Cardiac atrium fibroblast (primary cell): ENCODE data around the gene MT1G. TPM values are rescaled to one million over a fixed set of nuclear protein-coding genes. Genes with fewer than 3 reads are reported as not detected.

Source experiments
- total RNA-seq: library from RNA; depleted of rRNA; stranded (reverse); fragments of >200 nt; gene quantifications from 2 replicates; pipeline ENCODE4 v1.2.3, GENCODE V29; 2015

MT1G gene
- total RNA-seq = not detected in 2 replicates

DNA sequence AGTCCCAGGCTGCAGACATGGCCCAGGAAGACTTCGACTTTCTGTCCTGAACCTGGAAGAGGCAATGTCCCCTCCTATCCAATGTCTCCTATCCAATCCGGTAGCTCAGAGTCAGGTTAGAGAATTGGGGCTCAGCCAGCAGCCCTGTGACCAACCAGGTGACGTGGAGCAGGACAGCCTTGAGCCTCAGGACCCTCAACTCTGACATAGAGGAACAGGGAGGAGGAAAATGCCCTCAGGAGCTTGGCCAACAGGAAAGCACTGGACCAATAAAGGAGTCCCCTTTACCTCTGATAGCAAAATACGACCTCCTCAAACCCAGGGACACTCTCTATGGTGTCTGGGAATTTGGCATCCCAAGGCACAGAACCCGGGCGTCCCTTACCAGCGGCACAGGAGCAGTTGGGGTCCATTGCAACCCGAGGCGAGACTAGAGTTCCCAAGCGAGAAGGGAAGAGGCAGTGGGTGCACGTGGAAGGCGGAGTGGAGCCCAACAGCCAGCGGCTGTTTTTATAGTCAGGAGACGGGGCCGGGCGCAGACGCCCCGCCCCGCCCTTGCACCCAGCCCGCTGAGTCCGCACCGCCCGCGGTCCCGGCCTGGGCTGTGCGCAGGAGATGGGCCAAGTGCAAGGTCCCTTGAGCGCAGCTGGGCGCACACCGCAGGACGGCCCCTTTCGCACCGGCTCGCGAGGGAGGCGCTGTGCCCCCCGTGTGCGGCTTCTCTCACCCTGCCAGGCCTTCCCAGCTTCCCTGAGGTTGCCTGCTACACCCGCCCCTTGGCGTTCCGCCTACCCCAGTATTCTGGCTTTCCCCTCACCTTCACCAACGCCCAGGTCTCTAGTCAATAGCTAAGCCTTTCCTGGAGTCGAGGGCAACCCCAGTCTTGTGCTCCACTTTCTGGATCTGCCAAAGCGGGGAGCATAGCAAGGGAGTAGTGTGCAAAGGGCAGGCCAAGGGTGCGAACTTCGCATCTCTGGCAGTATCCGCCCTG lies at the start of gene MT1G:
MT1G (minus strand) TSS at position 485 of the 991 bp plus-strand sequence; CDS start at position 413, 72 bp downstream.

DNA sequence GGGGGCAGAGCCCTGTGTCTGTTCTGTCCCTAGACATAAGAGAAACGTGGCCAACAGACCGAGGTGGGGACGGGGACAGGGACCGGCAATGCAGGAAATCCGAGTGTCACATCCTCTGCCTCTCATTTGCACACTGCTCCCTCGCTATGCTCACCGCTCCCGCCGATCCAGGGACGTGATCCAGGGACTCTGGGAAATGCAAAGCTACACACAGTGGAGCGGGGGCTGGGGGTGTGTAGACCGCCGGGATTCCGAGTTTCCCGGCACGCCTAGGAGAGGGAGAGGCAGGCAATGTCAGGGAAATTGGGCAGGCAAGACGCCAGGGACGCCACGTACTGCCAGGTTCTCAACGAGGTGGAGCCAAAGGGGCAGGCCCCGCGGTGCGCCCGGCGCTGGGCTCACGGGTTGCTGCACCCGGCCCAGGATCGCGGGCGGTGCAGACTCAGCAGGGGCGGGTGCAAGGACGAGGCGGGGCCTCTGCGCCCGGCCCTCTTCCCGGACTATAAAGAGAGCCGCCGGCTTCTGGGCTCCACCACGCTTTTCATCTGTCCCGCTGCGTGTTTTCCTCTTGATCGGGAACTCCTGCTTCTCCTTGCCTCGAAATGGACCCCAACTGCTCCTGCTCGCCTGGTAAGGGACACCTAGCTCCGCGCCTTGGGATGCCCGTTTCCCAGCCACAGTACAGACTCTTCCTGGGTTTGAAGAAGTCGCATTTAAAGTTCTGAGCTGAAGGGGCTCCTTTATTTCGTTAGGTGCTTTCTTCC lies 14.3 kb upstream of the MT1G start, which contains the start of gene MT1X:
MT1X (plus strand) TSS at position 532 of the 764 bp plus-strand sequence; CDS start at position 603, 71 bp downstream.

DNA sequence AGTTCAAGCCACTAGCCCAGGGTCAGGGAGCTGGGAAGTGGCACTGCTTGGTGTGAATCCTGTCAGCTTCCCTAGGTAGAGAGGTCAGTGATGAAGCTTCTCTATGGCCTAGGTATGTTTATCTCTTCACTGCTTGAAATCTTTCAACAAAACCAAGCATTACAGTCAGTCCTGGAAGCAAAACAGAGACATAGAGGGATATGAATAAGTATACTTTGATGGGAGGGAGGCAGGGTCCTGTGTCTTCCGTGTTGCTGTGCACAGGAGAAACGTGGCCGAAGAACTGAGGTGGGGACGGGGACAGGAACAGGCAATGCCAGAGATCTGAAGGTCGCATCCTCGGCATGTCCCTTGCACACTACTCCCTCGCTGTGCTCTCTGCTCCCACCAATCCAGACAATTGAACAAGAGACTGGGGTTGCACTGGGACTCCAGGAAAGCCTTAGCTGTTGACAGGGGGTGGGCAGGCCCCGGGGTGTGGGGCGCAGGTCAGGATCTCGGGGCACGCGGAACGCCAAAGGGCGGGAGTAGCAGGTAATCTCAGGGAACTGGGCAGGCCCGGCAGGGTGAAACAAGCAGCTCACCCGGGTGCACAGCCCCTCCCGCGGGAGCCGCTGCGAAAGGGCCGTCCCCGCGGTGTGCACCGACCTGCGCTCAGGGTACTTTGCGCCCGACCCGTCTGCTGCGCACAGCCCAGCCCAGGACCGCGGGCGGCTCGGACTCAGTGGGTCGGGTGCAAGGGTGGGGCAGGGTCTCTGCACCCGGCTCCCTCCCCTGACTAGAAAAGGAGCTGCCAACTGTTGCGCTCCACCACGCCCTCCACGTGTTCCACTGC lies 1.4 kb upstream of the MT1G start, which contains the start of gene MT1H:
MT1H (plus strand) TSS at position 810 of the 835 bp plus-strand sequence. CDS start 71 bp downstream, outside the sequence.

DNA sequence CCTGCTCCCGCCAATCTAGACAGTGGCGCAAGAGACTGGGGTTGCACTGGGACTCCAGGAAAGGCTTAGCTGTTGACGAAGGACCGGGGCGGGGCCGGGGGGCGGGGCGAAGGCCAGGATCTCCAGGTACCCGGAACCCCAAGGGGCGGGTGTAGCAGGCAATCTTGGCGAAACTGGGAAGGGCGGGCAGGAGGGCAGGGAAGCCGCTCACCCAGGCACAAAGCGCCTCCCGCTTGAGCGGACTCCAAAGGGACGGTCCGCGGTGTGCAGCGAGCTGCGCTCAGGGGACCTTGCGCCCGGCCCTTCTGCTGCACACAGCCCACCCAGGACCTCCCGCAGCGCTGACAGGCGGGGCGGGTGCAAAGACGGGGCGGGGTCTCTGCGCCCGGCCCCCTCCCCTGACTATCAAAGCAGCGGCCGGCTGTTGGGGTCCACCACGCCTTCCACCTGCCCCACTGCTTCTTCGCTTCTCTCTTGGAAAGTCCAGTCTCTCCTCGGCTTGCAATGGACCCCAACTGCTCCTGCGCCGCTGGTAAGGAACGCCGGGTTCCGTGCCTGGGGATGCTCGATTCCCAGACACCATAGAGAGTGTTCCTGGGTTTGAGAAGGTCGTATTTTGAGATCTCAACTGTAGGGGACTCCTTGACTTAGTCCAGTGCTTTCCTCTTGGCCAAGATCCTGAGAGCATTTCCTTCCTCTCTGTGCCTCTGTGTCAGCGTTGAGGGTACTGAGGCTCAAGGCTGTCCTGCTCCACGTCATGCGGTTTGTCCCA lies 10.1 kb downstream of the MT1G start, which contains the start of gene MT1F:
MT1F (plus strand) TSS at position 405 of the 772 bp plus-strand sequence; CDS start at position 505, 100 bp downstream.

DNA sequence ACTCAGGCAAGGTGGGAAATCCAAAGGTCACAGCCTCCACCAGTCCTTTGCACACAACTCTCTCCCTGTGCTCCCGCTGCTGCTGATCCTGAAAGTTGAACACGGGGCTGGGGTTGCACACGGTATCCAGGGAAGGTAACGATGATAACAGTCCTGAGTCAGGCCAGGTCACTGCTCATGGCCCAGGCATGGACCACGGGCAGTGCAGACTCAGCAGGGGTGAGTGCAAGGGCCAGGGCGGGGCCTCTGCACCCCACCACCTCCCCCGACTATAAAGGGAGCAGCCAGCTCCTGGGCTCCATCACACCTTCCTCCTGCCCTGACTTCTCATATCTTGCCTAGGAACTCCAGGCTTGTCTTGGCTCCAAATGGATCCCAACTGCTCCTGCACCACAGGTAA lies 16.3 kb downstream of the MT1G start, which contains the start of gene MT1B:
MT1B (plus strand) TSS at position 301 of the 400 bp plus-strand sequence; CDS start at position 369, 68 bp downstream.

DNA sequence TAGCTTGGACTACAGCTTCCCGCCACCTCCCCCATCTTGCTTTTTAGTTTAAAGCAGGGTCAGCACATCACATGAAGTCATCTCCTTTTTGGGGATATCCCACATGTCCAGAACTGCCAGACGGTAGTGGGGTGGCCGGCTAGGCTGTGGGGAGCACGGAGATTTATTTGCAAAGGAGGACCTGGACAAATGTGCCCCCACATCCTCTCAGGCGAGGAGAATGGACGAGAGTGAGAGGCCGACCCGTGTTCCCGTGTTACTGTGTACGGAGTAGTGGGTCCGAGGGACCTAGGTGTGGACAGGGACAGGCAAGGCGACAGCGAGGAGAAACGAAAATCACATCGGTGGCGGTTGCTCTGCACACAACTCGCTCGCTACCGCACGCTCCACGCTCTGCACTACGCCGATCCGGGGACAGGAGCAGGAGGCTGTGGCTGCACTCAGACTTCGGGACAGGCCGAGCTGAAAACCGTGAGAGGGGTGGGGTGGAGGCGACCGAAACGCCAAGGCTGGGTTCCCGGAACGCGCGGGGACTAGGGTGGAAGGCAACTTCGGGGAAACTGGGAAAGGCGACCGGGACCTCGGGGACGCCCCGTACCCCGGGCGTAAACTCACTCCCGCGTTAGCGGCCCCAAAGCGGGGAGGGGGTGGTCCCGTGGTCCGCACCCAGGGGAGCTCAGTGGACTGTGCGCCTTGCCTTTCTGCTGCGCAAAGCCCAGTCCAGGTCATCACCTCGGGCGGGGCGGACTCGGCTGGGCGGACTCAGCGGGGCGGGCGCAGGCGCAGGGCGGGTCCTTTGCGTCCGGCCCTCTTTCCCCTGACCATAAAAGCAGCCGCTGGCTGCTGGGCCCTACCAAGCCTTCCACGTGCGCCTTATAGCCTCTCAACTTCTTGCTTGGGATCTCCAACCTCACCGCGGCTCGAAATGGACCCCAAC lies 29.8 kb downstream of the MT1G start, which contains the start of gene MT1A:
MT1A (plus strand) TSS at position 853 of the 937 bp plus-strand sequence; CDS start at position 926, 73 bp downstream.

DNA sequence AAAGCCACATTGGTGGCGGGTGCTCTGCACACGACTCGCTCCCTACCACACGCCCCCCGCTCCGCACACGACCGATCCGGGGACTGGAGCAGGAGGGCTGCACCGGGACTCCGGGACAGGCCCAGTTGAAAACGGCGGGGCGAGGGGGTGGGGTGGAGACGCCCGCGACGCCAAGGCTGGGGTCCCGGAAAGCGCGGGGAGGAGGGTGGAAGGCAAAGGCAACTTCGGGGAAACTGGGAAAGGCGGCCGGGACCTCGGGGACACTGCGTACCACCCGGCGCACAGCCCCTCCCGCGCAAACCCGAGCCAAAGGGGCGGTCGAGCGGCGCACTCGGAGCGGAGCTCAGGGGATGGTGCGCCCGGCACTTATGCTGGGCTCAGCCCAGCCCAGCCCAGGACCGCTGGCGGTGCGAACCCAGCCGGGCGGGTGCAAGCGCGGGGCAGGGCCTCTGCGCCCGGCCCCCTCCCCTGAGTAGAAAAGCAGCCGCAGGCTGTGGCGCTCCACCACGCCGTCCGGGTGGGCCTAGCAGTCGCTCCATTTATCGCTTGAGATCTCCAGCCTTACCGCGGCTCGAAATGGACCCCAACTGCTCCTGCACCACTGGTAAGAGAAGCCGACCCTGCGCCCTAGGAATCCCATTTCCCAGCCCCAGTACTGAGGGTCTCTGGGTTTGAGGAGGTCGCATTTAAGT lies 35.6 kb downstream of the MT1G start, which contains the start of gene MT1M:
MT1M (plus strand) TSS at position 504 of the 692 bp plus-strand sequence; CDS start at position 577, 73 bp downstream.

DNA sequence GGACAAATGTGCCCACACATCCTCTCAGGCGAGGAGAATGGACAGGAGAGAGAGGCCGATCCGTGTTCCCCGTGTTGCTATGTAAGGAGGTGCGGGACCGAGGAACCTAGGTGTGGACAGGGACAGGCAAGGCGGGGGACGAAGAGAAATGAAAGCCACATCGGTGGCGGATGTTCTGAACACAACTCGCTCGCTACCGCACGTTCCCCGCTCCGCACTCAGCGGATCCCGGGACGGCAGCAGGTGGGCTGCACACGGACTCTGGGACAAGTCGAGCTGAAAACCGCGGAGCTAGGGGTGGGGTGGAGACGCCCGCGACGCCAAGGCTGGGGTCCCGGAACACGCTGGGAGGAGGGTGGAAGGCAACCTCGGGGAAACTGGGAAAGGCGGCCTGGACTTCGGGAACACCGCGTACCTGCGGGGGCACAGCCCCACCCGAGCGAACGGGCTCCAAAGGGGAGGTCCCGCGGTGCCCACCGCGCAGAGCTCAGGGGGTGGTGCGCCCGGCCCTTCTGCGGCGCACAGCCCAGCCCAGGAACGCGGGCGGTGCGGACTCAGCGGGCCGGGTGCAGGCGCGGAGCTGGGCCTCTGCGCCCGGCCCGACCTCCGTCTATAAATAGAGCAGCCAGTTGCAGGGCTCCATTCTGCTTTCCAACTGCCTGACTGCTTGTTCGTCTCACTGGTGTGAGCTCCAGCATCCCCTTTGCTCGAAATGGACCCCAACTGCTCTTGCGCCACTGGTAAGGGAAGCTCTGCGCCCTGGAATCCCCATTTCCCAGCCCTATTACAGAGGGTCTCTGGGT lies 42.5 kb downstream of the MT1G start, which contains the start of gene MT1E:
MT1E (plus strand) TSS at position 642 of the 803 bp plus-strand sequence; CDS start at position 713, 71 bp downstream.

Other genes starting within 250 kb of the MT1G start
- 107 and 127 TPM in 2 replicates for gene AMFR, start 242.5 kb downstream of the MT1G start, total RNA-seq
- gene NUDT21, start 216.7 kb downstream of the MT1G start, total RNA-seq = 60.9 and 80.9 TPM in 2 replicates
- 40.3 and 78.2 TPM in 2 replicates for gene OGFOD1, start 216.5 kb downstream of the MT1G start, total RNA-seq
- gene BBS2, start 148.0 kb downstream of the MT1G start, total RNA-seq = 28.7 and 48.4 TPM in 2 replicates
- gene MT4, start 103.0 kb downstream of the MT1G start, total RNA-seq = not detected in 2 replicates
- 0.81 TPM in 1 of 2 replicates, not detected in the other for gene MT3, start 78.5 kb downstream of the MT1G start, total RNA-seq
- gene MT2A, start 59.5 kb downstream of the MT1G start, total RNA-seq = 54.9 and 221 TPM in 2 replicates
- 44.0 and 78.9 TPM in 2 replicates for gene MT1E, start 42.3 kb downstream of the MT1G start, total RNA-seq
- gene MT1M, start 35.4 kb downstream of the MT1G start, total RNA-seq = 0.18 and 0.32 TPM in 2 replicates
- gene MT1A, start 29.4 kb downstream of the MT1G start, total RNA-seq = 5.7 and 6.9 TPM in 2 replicates
- not detected in 2 replicates for gene MT1B, start 16.2 kb downstream of the MT1G start, total RNA-seq
- 0.18 TPM in 1 of 2 replicates, not detected in the other for gene MT1F, start 10.1 kb downstream of the MT1G start, total RNA-seq
- not detected in 2 replicates for gene MT1H, start 1.7 kb upstream of the MT1G start, total RNA-seq
- 63.2 and 353 TPM in 2 replicates for gene MT1X, start 14.4 kb upstream of the MT1G start, total RNA-seq
- gene NUP93, start 62.1 kb upstream of the MT1G start, total RNA-seq = 45.7 and 46.0 TPM in 2 replicates
- gene SLC12A3, start 197.1 kb upstream of the MT1G start, total RNA-seq = not detected in 2 replicates